Measurements from ENCODE around the gene CTIF.

DNA sequence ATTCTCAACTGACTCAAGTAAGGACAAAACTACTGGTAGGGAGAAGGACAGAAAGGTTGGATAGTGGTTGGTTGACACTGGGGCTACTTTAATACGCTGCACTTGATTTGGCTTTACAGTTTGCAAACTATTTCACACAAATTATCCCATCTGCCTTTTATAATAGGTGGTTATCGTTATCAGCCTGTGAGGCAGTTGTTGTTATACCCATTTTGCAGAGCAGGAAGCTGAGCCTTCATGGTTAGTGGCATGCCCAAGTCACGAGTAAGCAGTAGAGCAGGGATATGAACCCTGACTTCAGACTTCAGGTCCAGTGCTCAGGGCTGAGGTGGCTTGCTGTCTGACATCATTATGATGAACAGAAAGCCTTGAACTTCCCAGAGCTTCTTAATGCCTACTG, 5.3 kb downstream of the CTIF start:
- TF ChIP-seq, protein P1, sequence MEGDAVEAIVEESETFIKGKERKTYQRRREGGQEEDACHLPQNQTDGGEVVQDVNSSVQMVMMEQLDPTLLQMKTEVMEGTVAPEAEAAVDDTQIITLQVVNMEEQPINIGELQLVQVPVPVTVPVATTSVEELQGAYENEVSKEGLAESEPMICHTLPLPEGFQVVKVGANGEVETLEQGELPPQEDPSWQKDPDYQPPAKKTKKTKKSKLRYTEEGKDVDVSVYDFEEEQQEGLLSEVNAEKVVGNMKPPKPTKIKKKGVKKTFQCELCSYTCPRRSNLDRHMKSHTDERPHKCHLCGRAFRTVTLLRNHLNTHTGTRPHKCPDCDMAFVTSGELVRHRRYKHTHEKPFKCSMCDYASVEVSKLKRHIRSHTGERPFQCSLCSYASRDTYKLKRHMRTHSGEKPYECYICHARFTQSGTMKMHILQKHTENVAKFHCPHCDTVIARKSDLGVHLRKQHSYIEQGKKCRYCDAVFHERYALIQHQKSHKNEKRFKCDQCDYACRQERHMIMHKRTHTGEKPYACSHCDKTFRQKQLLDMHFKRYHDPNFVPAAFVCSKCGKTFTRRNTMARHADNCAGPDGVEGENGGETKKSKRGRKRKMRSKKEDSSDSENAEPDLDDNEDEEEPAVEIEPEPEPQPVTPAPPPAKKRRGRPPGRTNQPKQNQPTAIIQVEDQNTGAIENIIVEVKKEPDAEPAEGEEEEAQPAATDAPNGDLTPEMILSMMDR (IDR thresholded peaks at IDR 0.05; ENCODE audit: poor library complexity) = no peak
- no peak for TF ChIP-seq EZH2phosphoT487 (IDR thresholded peaks at IDR 0.05; ENCODE audit: low read depth, severe bottlenecking, unreplicated experiment)
- no peak for TF ChIP-seq EZH2 (IDR thresholded peaks at IDR 0.05; ENCODE audit: borderline replicate concordance)

Data from hepatocyte (in vitro differentiated cells).